CD14-positive monocyte (primary cell): ENCODE results near the gene TTYH1. TPM values are rescaled to one million over a fixed set of nuclear protein-coding genes. Genes with fewer than 3 reads are reported as not detected.
"Not testable (repeated sequence)": the region's sequence is repeated elsewhere in the genome, so short reads cannot be mapped to it uniquely, and the experiment has no call there.

Source experiments
- DNase-seq, 3 donors: peaks; one replicate each; pipeline ENCODE4 v3.0.0-alpha.2; 2011 to 2022
- H2AFZ ChIP-seq: 2 replicates; pipeline ENCODE4 v1.6.0; 2012; ENCODE audit warnings: mild to moderate bottlenecking, low read depth, low read length, inconsistent platforms; ENCODE audit not compliant: insufficient read depth, poor library complexity, severe bottlenecking
- H3K27ac ChIP-seq, 2 donors: 1 replicate in 1 of 2; 2 replicates in 1 of 2; pipeline ENCODE4 v1.5.1; 2012 to 2013; ENCODE audit warnings: low read length in 2 of 2, control low read depth in 1 of 2, inconsistent platforms in 1 of 2, low read depth in 1 of 2, mild to moderate bottlenecking in 1 of 2
- H3K27me3 ChIP-seq, 2 donors: one replicate each; pipeline versions ENCODE4 v1.6.0 to v1.6.1; 2011 to 2013; ENCODE audit warnings: low read length in 2 of 2; ENCODE audit not compliant: control insufficient read depth in 2 of 2, insufficient read depth in 2 of 2
- H3K36me3 ChIP-seq, 2 donors: replicated peaks in 1 of 2; 1 replicate in 1 of 2; 2 replicates in 1 of 2; pipeline versions ENCODE4 v1.5.1 to v1.6.1; 2012 to 2013; ENCODE audit warnings: low read length in 2 of 2, control low read depth in 1 of 2, inconsistent platforms in 1 of 2, mild to moderate bottlenecking in 1 of 2; ENCODE audit not compliant: insufficient read depth in 2 of 2, control insufficient read depth in 1 of 2
- H3K4me1 ChIP-seq, 2 donors: 1 replicate in 1 of 2; 2 replicates in 1 of 2; pipeline versions ENCODE4 v1.5.1 to v1.6.1; 2012 to 2013; ENCODE audit warnings: low read length in 2 of 2, control low read depth in 1 of 2, inconsistent platforms in 1 of 2, mild to moderate bottlenecking in 1 of 2, moderate library complexity in 1 of 2; ENCODE audit not compliant: insufficient read depth in 2 of 2, control insufficient read depth in 1 of 2
- H3K4me2 ChIP-seq: replicated peaks from 2 replicates; pipeline ENCODE3; 2012; ENCODE audit warnings: low read length, moderate library complexity, mild to moderate bottlenecking; ENCODE audit not compliant: poor library complexity, severe bottlenecking; ENCODE audit errors: extremely low read depth
- H3K4me3 ChIP-seq, 3 experiments: fragments of 200-600 bp in 1 of 3; sonication (generic) in 1 of 3; replicated peaks in 1 of 3; 1 replicate in 2 of 3; 2 replicates in 1 of 3; pipeline ENCODE4 v1.5.1; 2011 to 2013; ENCODE audit warnings: low read length in 3 of 3, mild to moderate bottlenecking in 3 of 3, control low read depth in 2 of 3, low read depth in 2 of 3, inconsistent platforms in 1 of 3, moderate library complexity in 1 of 3
- H3K79me2 ChIP-seq: 2 replicates; pipeline ENCODE4 v1.6.0; 2012; ENCODE audit warnings: mild to moderate bottlenecking, control low read depth, inconsistent platforms, low read length, moderate library complexity; ENCODE audit not compliant: insufficient read depth
- H3K9ac ChIP-seq: 2 replicates; pipeline ENCODE4 v1.6.0; 2017; ENCODE audit warnings: low read length, mild to moderate bottlenecking; ENCODE audit not compliant: insufficient read depth, poor library complexity, severe bottlenecking
- H3K9me3 ChIP-seq, 2 donors: replicated peaks in 1 of 2; 1 replicate in 1 of 2; 2 replicates in 1 of 2; pipeline versions ENCODE4 v1.5.1 to v1.6.1; 2012 to 2013; ENCODE audit warnings: low read length in 2 of 2, control low read depth in 1 of 2; ENCODE audit not compliant: control insufficient read depth in 1 of 2, insufficient read depth in 1 of 2
- H4K20me1 ChIP-seq: 2 replicates; pipeline ENCODE4 v1.6.0; 2012; ENCODE audit warnings: mild to moderate bottlenecking, low read length, control low read depth, moderate library complexity; ENCODE audit not compliant: insufficient read depth
- H3K27ac Mint-ChIP-seq, 7 donors: one replicate each; pipeline ENCODE4 v1.8.0; 2020; ENCODE audit warnings: mild to moderate bottlenecking in 7 of 7, mixed read lengths in 7 of 7, moderate library complexity in 6 of 7, inconsistent platforms in 2 of 7
- H3K27me3 Mint-ChIP-seq, 3 donors: one replicate each; pipeline ENCODE4 v1.8.0; 2021 to 2022; ENCODE audit warnings: low read depth in 3 of 3, mild to moderate bottlenecking in 3 of 3, mixed read lengths in 3 of 3, moderate library complexity in 3 of 3, inconsistent platforms in 1 of 3
- H3K36me3 Mint-ChIP-seq, 2 donors: one replicate each; pipeline ENCODE4 v1.8.0; 2020; ENCODE audit warnings: mixed read lengths in 2 of 2, inconsistent platforms in 1 of 2, mild to moderate bottlenecking in 1 of 2
- H3K4me1 Mint-ChIP-seq: one replicate; pipeline ENCODE4 v1.8.0; 2020; ENCODE audit warnings: mild to moderate bottlenecking, mixed read lengths
- H3K4me3 Mint-ChIP-seq, 2 donors: one replicate each; pipeline ENCODE4 v1.8.0; 2020; ENCODE audit warnings: mild to moderate bottlenecking in 2 of 2, mixed read lengths in 2 of 2, moderate library complexity in 1 of 2
- H3K9me3 Mint-ChIP-seq, 7 donors: one replicate each; pipeline ENCODE4 v1.8.0; 2020 to 2022; ENCODE audit warnings: mixed read lengths in 7 of 7, mild to moderate bottlenecking in 6 of 7, moderate library complexity in 6 of 7, inconsistent platforms in 2 of 7
- WGBS: methylation state at CpG from one replicate; pipeline ENCODE4 v1.1.5; 2013; ENCODE audit warnings: missing lambda C conversion rate; ENCODE audit not compliant: insufficient coverage; 5-methylcytosine and 5-hydroxymethylcytosine counted together
- intact Hi-C, 2 donors: fragments of 100-400 bp; cut with micrococcal nuclease; formaldehyde crosslinking; loops; one replicate each; pipeline versions ENCODE4 v1.15.0 to v1.15.1; 2023
- polyA plus RNA-seq, 3 donors: library from polyadenylated mRNA; depleted of rRNA in 1 of 3; unstranded in 2 of 3; stranded (reverse) in 1 of 3; fragments of 300-500 nt in 2 of 3; fragments of >200 nt in 1 of 3; fragmentation: Illumina TruSeq in 2 of 3; gene quantifications; 1 replicate in 2 of 3; 2 replicates in 1 of 3; pipeline ENCODE4 v1.2.3, GENCODE V29; 2012 to 2021
- TF ChIP-seq, protein P1 (sequence below): fragments of 200-600 bp; IDR thresholded peaks from one replicate; pipeline ENCODE4 v1.8.0; 2022; ENCODE audit warnings: antibody characterized with exemption, mild to moderate bottlenecking

The TTYH1 gene
- polyA plus RNA-seq, 3 donors: not detected

DNA sequence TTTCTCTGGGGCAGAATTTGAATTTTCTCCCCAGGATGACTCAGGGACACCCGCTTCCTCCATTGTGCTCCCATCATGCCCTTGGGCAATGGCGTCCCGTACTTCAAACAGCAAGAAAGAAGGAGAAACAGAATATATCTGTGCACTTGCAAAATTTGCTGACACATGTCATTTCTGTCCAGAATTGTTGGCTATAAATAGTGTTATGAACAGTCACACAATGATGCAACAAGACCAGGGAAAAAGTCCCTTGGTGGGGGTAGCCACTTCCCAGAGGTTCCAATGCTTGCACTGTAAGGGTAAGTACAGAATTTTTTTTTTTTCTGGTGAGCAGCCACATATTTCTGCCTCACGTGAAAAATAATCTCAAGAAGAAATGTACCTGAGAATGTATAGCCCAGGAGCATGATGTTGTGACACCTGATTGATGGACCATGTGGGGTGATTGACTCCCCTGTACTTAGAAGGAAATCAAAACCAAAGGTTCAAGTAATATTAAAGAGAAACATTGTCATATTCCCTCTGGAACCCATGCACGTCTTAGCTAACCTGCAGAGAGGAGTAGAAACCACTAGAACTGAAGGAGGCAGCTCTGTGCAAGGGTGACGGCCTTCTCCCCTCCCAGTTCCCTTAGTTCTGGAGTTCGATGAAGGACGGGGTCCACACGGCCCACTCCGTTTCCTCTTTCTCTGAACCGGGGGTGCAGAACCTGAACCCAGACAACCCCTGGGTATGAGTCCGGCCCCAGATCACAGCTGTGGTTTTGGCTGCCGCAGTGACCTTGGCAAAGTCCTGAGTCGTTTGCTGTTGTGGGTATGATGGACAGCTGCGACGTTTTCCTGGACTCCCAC lies 41.3 kb upstream of the TTYH1 start:
- Histone ChIP-seq H4K20me1 (no peaks in the 10 kb centered on the region), H3K36me3 (no peaks in the 10 kb centered on the region), H2AFZ (no peak overlapping the region), H3K27ac (peak overlapping the region; percentile 93 to 98), H3K4me2 (peak overlapping the region; percentile 44), H3K9ac (peak overlapping the region; percentile 76), H3K4me1 (peaks cover 91 to 96% of the 10 kb centered on the region in 2 donors), H3K9me3 (no peaks in the 10 kb centered on the region), H3K27me3 (no peaks in the 10 kb centered on the region), H3K4me3 (peak overlapping the region in 1 of 3 experiments; percentile 58), H3K79me2 (peaks cover 3% of the 10 kb centered on the region)
- Mint-ChIP-seq H3K4me3 (peak overlapping the region; percentile 71 to 74), H3K27ac (peak overlapping the region; percentile 96 to 99 (median 98)), H3K27me3 (peaks cover 0 to 4% (median 0%) of the 10 kb centered on the region in 3 donors), H3K9me3 (peaks cover 0 to 4% (median 2%) of the 10 kb centered on the region in 7 donors), H3K36me3 (no peaks in the 10 kb centered on the region), H3K4me1 (peaks cover 82% of the 10 kb centered on the region)
- TF ChIP-seq, protein P1, sequence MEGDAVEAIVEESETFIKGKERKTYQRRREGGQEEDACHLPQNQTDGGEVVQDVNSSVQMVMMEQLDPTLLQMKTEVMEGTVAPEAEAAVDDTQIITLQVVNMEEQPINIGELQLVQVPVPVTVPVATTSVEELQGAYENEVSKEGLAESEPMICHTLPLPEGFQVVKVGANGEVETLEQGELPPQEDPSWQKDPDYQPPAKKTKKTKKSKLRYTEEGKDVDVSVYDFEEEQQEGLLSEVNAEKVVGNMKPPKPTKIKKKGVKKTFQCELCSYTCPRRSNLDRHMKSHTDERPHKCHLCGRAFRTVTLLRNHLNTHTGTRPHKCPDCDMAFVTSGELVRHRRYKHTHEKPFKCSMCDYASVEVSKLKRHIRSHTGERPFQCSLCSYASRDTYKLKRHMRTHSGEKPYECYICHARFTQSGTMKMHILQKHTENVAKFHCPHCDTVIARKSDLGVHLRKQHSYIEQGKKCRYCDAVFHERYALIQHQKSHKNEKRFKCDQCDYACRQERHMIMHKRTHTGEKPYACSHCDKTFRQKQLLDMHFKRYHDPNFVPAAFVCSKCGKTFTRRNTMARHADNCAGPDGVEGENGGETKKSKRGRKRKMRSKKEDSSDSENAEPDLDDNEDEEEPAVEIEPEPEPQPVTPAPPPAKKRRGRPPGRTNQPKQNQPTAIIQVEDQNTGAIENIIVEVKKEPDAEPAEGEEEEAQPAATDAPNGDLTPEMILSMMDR: no peak
- intact Hi-C loops: loop anchor here (2.0 to 5.0 kb wide), 3 partner anchors 15 to 167 kb away; partner anchors contain the start of gene LENG8 (in 1 of the 2)
- 3% methylated on average over 8 of the region's 16 CpGs for WGBS
- peak; percentile 96 to 99 (median 98) for DNase-seq

DNA sequence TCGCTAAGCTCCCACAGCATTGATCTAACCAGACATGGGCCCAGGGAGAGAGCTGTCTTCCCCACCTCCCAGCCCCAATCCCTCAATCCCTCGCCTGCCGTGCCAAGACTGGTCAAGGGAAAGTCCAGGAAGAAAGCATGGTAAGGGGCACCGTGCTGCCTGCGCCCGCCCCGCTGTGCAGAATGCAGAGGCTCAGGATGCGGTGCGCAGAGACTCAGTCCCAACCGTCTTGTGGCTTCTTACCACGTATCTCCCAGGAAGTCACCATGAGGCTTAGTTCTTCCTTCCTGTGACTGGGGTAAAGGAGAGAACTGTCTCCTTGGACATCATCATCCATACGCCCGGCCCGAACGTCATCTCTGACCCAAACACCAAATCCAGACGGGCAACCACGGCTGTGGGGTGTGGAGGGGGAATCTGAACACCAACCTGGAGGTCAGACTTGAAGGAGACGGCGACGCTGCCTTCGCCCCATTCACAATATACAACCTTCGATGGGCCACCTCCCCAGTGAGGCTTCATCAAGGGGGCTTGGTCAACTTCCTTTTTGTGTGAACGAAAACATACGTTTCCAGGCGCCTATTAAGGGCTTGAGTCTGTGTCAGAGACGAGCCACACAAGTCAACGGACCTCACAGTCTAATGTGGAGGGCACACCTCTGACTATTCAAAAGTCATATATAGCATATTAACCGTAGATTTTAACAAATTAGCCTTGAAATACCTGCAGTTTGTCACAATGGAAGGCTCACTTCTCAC lies 39.9 kb upstream of the TTYH1 start:
- H3K27me3 ChIP-seq, H3K9me3 Mint-ChIP-seq, H3K79me2 ChIP-seq, H2AFZ ChIP-seq, H3K36me3 Mint-ChIP-seq, intact Hi-C loops, H3K36me3 ChIP-seq, H3K9me3 ChIP-seq, H4K20me1 ChIP-seq, H3K27me3 Mint-ChIP-seq: not testable (repeated sequence)
- Histone ChIP-seq H3K9ac (peak overlapping the region; percentile 51), H3K4me2 (peak overlapping the region; percentile 51), H3K4me3 (peak overlapping the region in 2 of 3 experiments; percentile 8 to 58), H3K27ac (peak overlapping the region; percentile 93 to 98), H3K4me1 (peaks cover 95 to 99% of the 10 kb centered on the region in 2 donors)
- WGBS: 12% methylated on average over 15 of the region's 28 CpGs
- H3K4me1 Mint-ChIP-seq: peaks cover 83% of the 10 kb centered on the region
- DNase-seq: peak; percentile 59 to 76 (median 70)
- peak overlapping the region; percentile 74 to 87 for H3K4me3 Mint-ChIP-seq
- peak overlapping the region; percentile 96 to 99 (median 98) for H3K27ac Mint-ChIP-seq
